Measurements from ENCODE around the gene CDKL5.
"Not testable (repeated sequence)": the region's sequence is repeated elsewhere in the genome, so short reads cannot be mapped to it uniquely, and the experiment has no call there.

Gene CDKL5

DNA sequence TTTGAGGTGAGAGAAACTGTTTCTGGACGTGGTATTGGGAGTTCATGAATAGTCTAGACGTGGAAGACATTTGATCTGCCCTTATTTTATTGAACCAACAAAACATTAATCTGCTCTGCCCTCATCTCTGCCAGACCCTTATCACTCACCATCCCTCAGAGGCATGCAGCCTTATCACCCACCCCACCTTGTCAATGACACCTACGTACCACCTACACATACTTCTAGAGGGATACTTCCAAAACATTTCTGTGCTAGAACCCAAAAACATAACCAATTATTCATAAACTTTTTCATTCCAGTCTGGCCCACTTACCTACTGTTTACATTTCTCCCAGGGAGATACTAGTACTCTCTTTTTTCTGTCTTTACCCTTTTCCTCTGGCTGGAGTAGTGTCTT, 141.3 kb downstream of the CDKL5 start:
- in situ Hi-C loops (cut with HindIII; ENCODE audit: low sequenced_read_pairs), result no loop called here

DNA sequence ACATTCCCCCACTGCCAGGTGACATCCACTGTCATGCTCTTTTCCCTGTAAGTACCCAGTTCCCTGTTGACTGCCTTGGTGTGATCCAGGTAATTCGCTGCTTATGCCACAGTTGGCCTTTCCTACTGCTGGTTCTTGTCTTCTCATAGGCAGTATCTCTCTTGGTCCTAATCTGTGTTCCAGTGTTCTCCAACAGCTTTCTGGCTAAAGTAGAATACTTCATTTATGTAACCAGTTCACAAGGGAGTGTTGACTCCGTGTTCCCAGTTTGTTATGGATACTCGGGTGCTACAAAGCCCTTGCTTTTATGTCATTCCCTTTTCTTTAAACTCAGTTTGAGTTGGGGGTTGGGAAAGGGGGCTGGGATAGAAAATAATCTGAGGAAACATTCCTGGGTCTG, 148.1 kb downstream of the CDKL5 start:
- in situ Hi-C loops (cut with HindIII; ENCODE audit: low sequenced_read_pairs), result no loop called here

DNA sequence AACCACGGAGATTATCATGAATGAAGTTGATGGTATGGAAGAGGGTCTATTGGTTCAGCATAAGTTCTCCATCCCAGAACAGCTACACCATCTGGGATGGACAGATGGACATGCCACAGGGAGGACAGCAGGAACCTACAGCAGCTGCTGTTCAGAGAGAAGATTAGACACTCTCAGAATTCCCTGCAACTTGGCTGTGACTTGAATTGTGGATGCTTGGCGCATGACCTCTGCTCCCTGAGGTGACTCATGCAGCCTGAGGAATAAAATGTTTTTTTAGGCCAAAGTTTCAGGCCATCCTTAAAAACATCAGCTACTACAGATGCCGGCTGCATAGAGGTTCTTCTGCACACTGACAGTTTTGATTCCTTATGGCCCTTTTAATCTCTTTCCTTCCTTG, 149.2 kb downstream of the CDKL5 start:
- in situ Hi-C loops (cut with HindIII; ENCODE audit: low sequenced_read_pairs), result no loop called here

DNA sequence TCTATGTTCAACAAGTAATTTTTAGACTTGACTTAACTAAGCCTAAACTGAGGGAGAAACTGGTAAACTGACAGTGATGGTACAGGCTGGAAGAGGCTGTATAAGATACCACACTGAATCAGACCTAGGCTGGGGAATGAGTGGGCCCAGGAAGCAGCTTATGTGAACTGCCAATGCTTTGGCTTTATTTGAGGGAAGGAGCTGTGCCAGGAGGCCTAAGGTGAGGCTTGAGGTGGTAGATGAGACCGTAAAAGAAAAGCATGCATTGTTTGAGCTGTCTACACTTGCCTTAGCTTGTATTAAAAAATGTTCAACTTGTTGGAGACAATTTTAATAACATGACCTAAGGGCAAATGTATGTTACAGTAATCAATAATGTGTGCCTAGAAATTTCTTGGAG, 150.3 kb downstream of the CDKL5 start:
- in situ Hi-C loops (cut with HindIII; ENCODE audit: low sequenced_read_pairs), result no loop called here

DNA sequence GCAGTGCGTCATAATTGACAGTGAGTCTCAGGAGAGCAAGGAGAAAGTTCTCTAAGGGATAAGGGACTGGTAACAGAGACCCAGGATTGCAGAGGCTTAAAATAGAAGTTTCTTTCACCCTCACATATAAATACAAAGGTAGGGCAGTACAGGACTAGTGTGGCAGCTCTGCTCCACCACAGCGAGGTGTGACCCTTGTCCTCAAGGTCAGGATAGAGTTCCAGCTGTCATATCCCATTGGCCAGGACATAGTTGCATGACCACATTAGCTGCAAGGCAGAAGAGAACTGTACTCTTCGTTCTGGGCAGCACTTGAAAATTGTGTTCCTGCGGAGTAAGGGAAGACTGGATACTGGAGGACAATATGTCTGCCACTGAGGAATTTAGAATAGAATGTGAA, 152.0 kb downstream of the CDKL5 start:
- in situ Hi-C loops (cut with HindIII; ENCODE audit: low sequenced_read_pairs), result no loop called here

DNA sequence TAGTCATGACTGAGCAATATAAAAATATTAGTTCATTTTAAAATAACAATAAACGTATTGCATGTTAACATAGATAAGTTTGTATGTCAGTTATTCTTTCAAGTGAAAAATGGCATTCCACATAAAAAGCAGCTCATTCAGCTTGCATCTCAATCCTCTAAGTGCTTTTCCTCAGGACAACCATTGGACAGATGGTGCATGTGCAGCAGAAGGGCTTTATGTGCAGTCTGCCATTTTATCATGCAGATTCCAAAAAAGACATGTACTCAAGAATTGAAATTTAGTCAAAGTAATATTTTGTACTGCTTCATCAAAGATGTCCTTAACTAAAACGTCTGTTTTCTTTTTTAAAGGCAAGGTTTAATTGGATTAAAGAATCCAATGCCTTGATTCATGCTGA, 153.1 kb downstream of the CDKL5 start:
- in situ Hi-C loops (cut with HindIII; ENCODE audit: low sequenced_read_pairs), result no loop called here

DNA sequence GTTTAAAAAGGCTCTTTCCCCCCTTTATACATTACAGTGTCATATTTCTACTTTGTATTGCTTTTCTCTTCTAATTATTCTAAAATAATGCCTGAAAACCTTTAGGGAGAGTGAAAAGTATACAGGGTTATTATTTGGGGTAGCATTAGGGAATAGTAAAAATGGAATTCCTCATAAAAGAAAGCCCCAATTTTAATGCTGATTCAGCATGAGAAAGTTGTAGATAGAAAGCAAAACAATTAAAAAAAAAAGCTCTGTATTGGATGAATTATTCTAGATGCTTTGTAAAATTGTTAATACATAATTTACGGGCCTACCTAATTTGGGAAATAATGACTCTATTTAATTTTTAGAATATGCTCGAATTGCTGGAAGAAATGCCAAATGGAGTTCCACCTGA, 154.1 kb downstream of the CDKL5 start:
- in situ Hi-C loops (cut with HindIII; ENCODE audit: low sequenced_read_pairs), result no loop called here

DNA sequence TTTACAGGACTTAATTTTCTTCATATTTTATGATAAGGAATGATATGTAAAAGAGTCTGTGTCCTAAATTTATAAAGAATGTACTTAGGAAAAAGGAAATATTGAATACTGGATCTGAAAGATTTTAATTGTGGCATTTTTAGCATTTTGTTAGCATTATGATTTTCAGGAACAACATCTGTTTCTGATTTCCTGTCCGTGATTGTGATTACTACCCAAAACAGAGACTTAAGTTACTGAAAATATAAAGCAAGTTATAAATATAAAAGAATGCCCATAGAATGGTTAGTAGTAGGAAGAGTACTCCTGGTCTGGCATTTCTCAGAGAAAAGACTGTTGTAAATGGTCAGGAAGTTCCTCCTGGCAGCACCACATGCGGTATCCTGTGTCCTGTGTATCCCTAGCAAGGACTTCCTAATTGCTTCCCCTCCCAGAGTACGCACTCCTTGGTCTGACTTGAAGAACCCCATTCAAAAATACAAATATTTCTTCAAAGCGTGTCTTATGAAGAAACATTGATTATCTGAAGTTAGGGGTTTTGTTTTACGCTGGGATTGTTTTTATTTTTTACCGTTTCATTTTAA, 157.6 kb downstream of the CDKL5 start:
- in situ Hi-C loops (cut with HindIII; ENCODE audit: low sequenced_read_pairs), result no loop called here

DNA sequence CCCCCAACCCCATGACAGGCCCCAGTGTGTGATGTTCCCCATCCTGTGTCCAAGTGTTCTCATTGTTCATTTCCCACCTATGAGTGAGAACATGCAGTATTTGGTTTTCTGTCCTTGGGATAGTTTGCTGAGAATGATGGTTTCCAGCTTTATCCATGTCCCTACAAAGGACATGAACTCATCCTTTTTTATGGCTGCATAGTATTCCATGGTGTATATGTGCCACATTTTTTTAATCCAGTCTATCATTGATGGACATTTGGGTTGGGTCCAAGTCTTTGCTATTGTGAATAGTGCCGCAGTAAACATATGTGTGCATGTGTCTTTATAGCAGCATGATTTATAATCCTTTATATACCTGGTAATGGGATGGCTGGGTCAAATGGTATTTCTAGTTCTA, 163.9 kb downstream of the CDKL5 start:
- in situ Hi-C loops (cut with HindIII; ENCODE audit: low sequenced_read_pairs), result not testable (repeated sequence)

DNA sequence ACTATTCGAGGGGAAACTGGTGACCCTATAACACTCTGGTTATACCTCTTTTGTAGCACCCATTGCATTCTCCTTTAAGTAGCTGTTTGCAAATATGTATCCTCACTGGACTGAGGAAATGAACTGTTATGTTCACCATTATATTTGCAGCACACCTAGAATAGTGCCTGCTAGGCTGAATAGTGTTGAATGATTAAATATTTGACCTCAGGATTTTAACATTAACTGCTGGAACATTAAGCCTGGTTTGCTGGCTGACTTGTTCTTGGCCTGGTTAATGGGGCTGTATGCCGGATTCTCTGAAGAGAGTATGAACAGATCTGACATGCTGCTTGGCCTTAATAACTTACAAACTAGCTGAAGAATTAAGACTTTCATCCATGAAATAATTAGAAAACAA, 166.4 kb downstream of the CDKL5 start:
- in situ Hi-C loops (cut with HindIII; ENCODE audit: low sequenced_read_pairs), result no loop called here

DNA sequence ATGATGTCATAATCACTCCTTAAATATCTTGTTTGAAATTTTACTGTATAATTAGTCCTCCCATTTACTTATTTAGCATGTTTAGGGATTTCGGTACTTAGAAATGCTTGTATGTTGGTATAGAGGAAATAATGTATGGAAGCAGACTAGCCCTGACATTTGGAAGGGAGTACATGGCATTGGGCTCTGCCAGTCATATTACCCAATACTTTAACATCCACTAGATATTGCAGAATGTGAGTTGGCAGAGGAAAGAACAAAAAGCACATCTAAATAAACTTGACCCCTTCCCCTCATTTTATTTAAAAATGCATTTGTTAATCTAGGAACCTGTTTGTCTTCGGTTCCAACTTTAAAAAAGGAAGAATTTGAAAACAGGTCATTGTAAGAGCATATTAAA, 168.7 kb downstream of the CDKL5 start:
- in situ Hi-C loops (cut with HindIII; ENCODE audit: low sequenced_read_pairs), result no loop called here

DNA sequence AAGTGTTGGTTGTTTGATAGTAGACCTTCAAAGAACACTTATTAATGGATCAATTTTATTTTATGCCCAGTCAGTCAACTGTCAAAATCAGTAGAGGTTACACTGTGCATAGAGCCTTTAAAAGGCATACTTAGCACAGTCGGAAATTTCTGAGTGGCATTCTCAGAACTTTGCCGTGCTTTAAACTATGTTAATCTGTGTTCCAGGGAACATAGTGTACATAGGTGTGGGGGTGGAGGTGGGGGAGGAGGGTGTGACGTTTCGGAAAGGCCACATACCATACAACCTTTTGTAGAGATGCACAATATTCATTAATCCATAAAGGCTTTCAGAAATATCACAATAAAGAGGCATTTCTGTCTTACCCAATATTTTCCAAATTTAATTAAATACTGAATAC, 170.7 kb downstream of the CDKL5 start:
- in situ Hi-C loops (cut with HindIII; ENCODE audit: low sequenced_read_pairs), result no loop called here

DNA sequence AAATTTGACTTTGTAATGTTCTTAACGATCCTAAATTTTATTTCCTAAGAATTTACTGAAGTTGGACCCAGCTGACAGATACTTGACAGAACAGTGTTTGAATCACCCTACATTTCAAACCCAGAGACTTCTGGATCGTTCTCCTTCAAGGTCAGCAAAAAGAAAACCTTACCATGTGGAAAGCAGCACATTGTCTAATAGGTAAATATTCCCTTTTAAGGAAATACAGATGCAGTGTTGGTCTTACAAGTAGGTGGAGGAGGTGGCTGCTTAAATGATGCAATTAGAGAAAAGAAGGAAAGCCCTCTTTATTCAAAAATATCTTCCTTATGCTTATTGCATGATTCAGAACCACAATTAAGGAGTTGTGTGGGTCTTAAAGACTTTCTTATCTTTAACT, 173.0 kb downstream of the CDKL5 start:
- in situ Hi-C loops (cut with HindIII; ENCODE audit: low sequenced_read_pairs), result no loop called here

DNA sequence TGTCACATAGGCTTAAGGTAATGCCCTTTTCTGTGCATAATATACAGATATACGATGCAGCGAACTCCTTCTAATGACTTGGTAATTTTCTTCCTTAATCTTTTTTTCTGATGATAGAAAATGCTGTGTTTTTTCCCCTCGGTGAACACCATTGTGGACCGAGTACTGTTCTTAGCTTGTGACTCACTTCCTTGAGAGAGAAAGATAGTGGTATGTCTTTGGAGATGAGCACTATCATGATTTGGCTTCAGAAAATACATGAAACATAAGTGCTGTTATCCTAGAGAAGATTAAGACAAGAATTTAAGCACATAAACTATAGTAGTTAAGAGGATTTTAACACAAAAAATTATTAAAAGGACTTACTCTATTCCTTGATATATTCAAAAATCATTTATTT, 182.6 kb downstream of the CDKL5 start:
- in situ Hi-C loops (cut with HindIII; ENCODE audit: low sequenced_read_pairs), result no loop called here

DNA sequence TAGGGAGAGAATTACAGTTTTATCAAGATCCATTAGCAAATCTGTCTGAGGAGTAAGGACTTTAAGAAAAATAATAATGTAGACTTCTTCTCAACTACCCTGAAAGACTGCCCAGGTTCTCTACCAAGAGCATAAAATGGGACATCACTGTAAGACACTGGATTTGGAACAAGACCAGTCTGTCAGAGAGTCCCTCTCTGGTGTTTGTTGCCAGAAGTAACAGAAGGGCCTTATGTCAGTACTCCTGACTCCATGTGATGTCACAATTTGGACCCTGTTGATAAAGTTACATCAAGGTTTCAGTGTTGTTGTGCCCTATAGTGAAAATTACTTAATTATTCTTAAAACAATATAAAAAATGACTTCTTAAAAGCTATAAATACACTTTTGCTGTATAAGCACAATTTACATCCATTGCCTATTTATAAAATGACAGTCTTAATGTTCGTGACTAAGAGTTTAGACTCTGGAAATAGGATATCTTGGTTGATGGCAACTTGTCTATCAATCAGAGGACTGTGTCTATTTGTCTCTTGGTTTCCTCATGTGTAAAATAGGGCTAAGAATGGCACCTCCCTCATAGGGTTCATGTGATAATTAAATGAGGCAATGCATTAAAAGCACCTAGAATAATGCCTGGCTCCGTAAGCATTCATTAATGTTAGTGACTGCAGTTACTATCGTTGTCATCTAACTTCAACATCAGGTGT, 188.7 kb downstream of the CDKL5 start:
- in situ Hi-C loops (cut with HindIII; ENCODE audit: low sequenced_read_pairs), result no loop called here

DNA sequence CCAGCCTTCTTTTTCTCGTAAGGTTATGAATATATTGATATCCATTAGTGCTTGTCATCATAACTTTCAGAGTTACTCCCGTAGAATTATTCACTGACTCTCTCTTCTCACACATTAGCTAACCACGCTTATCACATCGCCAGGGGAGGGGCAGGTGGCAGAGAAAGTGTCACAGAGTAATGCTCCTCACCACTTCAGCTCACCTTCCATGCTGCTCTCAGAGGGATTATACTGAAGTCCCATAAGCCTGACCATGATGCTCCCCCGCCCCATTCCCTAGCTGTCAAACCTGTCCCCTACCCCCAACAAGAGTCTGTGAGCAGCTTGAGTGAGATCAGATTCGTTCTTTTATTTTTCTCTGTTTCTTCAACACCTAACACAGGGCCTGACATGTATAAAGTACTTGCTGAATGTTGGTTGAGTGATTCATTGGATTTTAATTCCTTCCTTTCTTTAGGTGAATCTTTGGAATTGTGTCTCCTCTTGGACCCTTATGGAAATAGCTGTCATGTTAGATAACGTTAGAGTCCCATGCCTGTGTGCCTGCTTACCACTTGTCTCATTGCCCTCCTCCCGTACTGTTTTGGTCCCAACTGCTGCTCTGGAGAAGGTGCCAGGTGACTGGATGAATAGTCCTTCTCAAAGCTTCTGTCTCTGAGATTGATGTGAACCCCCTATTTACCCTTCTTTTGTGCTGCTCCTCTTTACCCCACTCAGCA, 191.4 kb downstream of the CDKL5 start:
- in situ Hi-C loops (cut with HindIII; ENCODE audit: low sequenced_read_pairs), result no loop called here

DNA sequence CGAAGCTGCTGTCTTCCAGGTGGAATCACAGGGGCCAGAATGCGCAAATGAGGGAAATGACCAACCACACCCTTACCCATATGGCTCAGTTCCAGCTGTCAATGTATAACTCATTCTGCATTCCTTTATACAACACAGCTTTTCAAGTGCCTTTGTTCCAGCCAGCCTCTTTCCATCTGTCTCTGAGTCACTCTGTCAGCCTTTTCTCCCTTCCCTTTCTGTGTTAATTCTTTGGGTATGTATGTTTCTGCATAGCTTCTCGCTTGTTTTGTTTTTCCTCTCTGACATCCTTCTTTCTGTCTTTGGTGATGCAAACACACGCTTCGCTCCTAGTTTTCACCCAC, 192.0 kb downstream of the CDKL5 start:
- in situ Hi-C loops (cut with HindIII; ENCODE audit: low sequenced_read_pairs), result no loop called here

DNA sequence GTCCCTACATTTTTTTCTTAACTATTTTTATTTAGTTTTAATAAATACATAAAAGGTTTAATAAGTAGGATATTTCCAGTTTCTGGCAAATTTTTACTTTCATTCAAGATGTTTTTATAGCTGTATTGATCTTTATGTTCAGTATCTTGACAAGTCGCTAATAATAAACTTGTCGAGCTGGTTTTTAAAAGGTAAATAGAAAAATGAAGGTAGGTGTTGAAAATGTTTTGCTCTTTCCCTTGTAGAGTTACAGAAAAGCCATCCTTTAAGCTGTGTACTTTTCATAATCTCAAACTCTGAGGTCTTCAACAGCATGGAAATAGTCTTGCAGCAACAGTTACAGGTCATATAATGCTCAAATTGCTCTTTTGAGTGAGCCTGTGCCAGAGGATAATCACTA, 193.9 kb downstream of the CDKL5 start:
- in situ Hi-C loops (cut with HindIII; ENCODE audit: low sequenced_read_pairs), result no loop called here

DNA sequence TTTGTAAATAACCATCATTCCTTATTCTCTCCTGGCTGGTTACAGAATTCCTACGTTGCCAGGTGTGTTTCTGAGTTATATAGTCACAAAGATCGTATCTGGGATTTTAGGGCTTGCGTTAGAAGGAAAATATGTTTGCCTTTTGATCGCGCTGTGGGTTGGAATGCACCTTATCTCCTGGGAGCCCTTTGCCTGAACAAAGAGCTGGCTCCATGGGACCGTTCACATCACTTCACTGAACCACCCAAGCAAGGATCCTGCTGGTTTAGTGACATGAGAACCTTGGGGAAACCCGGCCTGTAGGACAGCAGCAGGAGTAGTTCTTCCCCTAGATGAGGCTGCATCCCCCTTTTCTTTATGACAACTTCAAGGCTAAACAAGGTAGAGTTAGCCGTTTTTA, 194.9 kb downstream of the CDKL5 start:
- in situ Hi-C loops (cut with HindIII; ENCODE audit: low sequenced_read_pairs), result no loop called here

DNA sequence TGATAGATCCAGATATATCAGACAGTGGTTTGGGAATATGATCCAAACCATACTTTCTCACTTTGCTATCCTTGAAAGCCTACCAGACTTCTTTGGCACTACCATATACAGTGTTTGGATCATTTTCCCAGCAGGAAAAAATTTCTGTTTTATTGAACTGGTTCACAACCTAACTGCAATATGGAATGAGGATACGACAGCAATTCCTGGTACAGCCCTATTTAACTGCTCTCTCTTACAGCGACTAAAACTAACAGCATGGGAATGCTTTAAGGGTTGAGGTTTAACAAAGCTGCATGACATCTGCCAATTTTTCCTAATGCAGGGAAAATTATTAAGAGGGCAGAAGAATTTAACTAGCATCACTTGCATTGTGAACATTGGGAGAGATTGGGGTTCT, 199.2 kb downstream of the CDKL5 start:
- in situ Hi-C loops (cut with HindIII; ENCODE audit: low sequenced_read_pairs), result no loop called here

DNA sequence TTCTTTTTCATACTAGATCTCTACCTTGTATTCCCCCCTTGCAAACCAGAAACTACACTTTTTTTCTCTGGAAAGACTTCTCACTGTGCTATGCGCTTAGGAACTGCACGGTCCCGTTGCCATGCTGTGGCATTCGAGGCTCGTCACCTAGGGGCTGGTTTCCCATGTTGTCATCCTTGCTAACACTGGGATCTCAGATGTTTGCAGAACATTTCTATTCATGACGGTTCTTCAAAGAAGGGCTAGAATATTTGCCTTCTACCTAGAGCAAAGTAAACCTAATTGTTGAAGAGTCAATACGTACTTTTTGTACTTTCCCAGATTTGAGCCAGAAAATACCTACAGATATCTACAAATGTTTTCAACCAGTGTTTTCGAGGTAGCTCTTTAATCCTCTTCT, 205.5 kb downstream of the CDKL5 start:
- in situ Hi-C loops (cut with HindIII; ENCODE audit: low sequenced_read_pairs), result no loop called here

DNA sequence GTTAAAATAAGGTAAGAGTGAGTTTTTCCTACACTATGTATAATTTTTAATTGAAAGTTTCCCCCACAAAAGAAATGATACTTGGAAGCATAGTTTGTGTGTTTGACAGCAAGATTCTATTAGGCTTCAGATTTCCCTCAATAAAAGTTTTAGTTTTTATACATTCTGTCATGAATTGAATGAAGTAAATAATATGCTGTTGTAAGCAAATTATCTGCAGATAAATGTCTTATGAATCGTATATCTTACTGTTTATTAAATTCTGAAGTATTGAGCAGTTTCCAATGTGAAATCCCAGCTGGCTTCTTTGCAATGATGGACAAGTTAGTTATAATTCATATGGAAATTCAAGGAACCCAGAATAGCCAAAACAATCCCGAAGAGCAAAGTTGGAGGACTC, 213.0 kb downstream of the CDKL5 start:
- in situ Hi-C loops (cut with HindIII; ENCODE audit: low sequenced_read_pairs), result no loop called here

DNA sequence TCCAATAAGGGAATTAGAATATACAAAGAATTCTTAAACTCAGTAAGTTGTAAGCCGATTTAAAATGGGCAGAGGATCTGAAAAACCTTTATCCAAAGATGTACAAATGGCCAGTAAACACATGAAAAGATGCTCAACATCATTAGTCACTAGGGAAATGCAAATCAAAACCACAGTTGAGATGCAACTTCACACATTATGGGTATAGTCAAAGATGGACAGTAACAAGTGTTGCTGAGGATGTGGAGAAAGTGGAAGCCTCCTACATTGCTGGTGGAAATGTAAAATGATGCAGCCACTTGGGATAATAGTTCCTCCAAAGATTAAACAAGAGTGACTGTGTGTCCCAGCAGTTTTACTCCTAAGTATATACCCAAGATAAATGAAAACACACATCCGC, 213.9 kb downstream of the CDKL5 start:
- in situ Hi-C loops (cut with HindIII; ENCODE audit: low sequenced_read_pairs), result no loop called here
